GM21367 (cell line): ENCODE results near the gene SH3BP2.

Experiments used
- ATAC-seq: cut with Tn5 transposase; IDR thresholded peaks from one replicate; pipeline ENCODE4 v1.9.1; 2021; ENCODE audit not compliant: unreplicated experiment

SH3BP2 gene

GRCh38 chr4:2817701-2818350 lies 24.9 kb downstream of the SH3BP2 start:
- ATAC-seq, result no peak

- ATAC-seq, result no peak
Measured at GRCh38 chr4:2818351-2818939, 25.6 kb downstream of the SH3BP2 start.

GRCh38 chr4:2819244-2820215 lies 26.6 kb downstream of the SH3BP2 start:
- ATAC-seq, result no peak

- no peak for ATAC-seq
Measured at GRCh38 chr4:2820216-2820982, 27.5 kb downstream of the SH3BP2 start.

GRCh38 chr4:2822461-2823300 lies 29.8 kb downstream of the SH3BP2 start:
- ATAC-seq, result no peak

- ATAC-seq, result no peak
Measured at GRCh38 chr4:2823301-2823670, 30.4 kb downstream of the SH3BP2 start.

- ATAC-seq, result no peak
Measured at GRCh38 chr4:2823671-2824328, 30.9 kb downstream of the SH3BP2 start.

- no peak for ATAC-seq
Measured at GRCh38 chr4:2824329-2824835, 31.5 kb downstream of the SH3BP2 start.

GRCh38 chr4:2824836-2825381 lies 32.0 kb downstream of the SH3BP2 start:
- ATAC-seq, result no peak

GRCh38 chr4:2825740-2826139 lies 32.9 kb downstream of the SH3BP2 start:
- no peak for ATAC-seq

GRCh38 chr4:2827071-2827873 lies 34.4 kb downstream of the SH3BP2 start:
- no peak for ATAC-seq

- no peak for ATAC-seq
Measured at GRCh38 chr4:2827874-2828751, 35.2 kb downstream of the SH3BP2 start.

GRCh38 chr4:2828758-2829181 lies 35.9 kb downstream of the SH3BP2 start:
- ATAC-seq, result no peak

GRCh38 chr4:2829321-2829932 lies 36.5 kb downstream of the SH3BP2 start:
- no peak for ATAC-seq

GRCh38 chr4:2829933-2830451 lies 37.1 kb downstream of the SH3BP2 start:
- no peak for ATAC-seq
